HL-60 (cell line): ENCODE measurements around the gene C11orf86.

Experiments
- POLR2AphosphoS5 ChIP-seq: IDR thresholded peaks from 2 replicates; pipeline ENCODE4 v1.6.1; 2012; ENCODE audit warnings: low read depth
- SPI1 ChIP-seq: IDR thresholded peaks from 2 replicates; pipeline ENCODE4 v1.6.1; 2012; ENCODE audit warnings: low read depth, mild to moderate bottlenecking, borderline replicate concordance
- TF ChIP-seq, protein P1 (sequence below): IDR thresholded peaks from one replicate; pipeline ENCODE4 v1.5.1; 2011; ENCODE audit warnings: low read length, control low read depth, inconsistent platforms; ENCODE audit not compliant: insufficient read depth

DNA sequence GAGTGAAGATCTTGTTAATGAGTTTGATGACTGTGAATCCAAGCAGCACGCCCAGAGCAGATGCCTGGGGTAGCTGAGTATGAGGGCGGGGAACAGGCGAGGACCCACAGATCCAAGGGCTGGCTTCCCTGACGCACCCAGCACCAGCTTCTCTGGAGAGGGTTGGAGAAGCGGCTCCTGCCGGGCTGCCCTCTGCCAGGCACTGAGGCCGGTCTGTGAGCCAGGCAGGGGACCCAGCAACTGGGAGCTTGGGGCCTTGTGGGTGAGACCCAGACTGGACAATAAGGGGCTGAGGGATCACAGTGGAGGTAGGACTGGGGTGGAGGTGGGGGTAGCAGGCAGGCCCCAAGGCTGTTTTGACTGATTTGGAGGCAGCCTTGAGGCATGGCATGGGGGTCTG lies 39.2 kb downstream of the C11orf86 start:
- TF ChIP-seq, protein P1, sequence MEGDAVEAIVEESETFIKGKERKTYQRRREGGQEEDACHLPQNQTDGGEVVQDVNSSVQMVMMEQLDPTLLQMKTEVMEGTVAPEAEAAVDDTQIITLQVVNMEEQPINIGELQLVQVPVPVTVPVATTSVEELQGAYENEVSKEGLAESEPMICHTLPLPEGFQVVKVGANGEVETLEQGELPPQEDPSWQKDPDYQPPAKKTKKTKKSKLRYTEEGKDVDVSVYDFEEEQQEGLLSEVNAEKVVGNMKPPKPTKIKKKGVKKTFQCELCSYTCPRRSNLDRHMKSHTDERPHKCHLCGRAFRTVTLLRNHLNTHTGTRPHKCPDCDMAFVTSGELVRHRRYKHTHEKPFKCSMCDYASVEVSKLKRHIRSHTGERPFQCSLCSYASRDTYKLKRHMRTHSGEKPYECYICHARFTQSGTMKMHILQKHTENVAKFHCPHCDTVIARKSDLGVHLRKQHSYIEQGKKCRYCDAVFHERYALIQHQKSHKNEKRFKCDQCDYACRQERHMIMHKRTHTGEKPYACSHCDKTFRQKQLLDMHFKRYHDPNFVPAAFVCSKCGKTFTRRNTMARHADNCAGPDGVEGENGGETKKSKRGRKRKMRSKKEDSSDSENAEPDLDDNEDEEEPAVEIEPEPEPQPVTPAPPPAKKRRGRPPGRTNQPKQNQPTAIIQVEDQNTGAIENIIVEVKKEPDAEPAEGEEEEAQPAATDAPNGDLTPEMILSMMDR, result no peak
- TF ChIP-seq POLR2AphosphoS5, result no peak
- no peak for TF ChIP-seq SPI1
